H9 (cell line): ENCODE data around the gene ARNT2. TPM values are rescaled to one million over a fixed set of nuclear protein-coding genes. Genes with fewer than 3 reads are reported as not detected.

Experiments used
- DNase-seq: peaks from one replicate; pipeline ENCODE4 v3.0.0-alpha.2; 2017
- H2AFZ ChIP-seq: one replicate; pipeline ENCODE4 v1.6.1; 2013; ENCODE audit warnings: mild to moderate bottlenecking, low read length, control low read depth, moderate library complexity
- H2AK5ac ChIP-seq: 2 replicates; pipeline ENCODE4 v1.6.1; 2013; ENCODE audit warnings: low read length, control low read depth, mixed read lengths; ENCODE audit not compliant: insufficient read length
- H2BK120ac ChIP-seq: one replicate; pipeline ENCODE4 v1.6.1; 2013; ENCODE audit warnings: low read depth, mild to moderate bottlenecking, low read length, control low read depth, inconsistent platforms; ENCODE audit not compliant: poor library complexity, severe bottlenecking
- H2BK12ac ChIP-seq: 2 replicates; pipeline ENCODE4 v1.6.1; 2013; ENCODE audit warnings: low read length, control low read depth, mixed read lengths, low read depth; ENCODE audit not compliant: insufficient read length
- H2BK15ac ChIP-seq: 2 replicates; pipeline ENCODE4 v1.6.1; 2013; ENCODE audit warnings: low read depth, low read length, control low read depth
- H2BK20ac ChIP-seq: one replicate; pipeline ENCODE4 v1.6.1; 2013; ENCODE audit warnings: low read depth, mild to moderate bottlenecking, low read length, control low read depth, inconsistent platforms; ENCODE audit not compliant: poor library complexity, severe bottlenecking
- H2BK5ac ChIP-seq: 2 replicates; pipeline ENCODE4 v1.6.1; 2013; ENCODE audit warnings: low read length, control low read depth, mixed read lengths; ENCODE audit not compliant: insufficient read length
- H3K14ac ChIP-seq: 2 replicates; pipeline ENCODE4 v1.6.1; 2013; ENCODE audit warnings: low read length, control low read depth; ENCODE audit not compliant: insufficient read depth
- H3K18ac ChIP-seq: 2 replicates; pipeline ENCODE4 v1.6.1; 2013; ENCODE audit warnings: low read depth, mild to moderate bottlenecking, mixed read lengths, low read length, control low read depth; ENCODE audit not compliant: insufficient read length
- H3K23ac ChIP-seq: 2 replicates; pipeline ENCODE4 v1.6.1; 2013; ENCODE audit warnings: low read length, control low read depth, mixed read lengths, low read depth; ENCODE audit not compliant: insufficient read length
- H3K23me2 ChIP-seq: 2 replicates; pipeline ENCODE4 v1.6.1; 2013; ENCODE audit warnings: low read depth, mild to moderate bottlenecking, mixed read lengths, low read length, control low read depth; ENCODE audit not compliant: insufficient read length, poor library complexity, severe bottlenecking
- H3K27ac ChIP-seq: 2 replicates; pipeline ENCODE4 v1.5.1; 2013; ENCODE audit warnings: low read length, control low read depth, mixed read lengths, low read depth; ENCODE audit not compliant: insufficient read length
- H3K27me3 ChIP-seq: 2 replicates; pipeline ENCODE4 v1.6.1; 2013; ENCODE audit warnings: low read length, control low read depth, inconsistent platforms; ENCODE audit not compliant: insufficient read depth
- H3K4ac ChIP-seq: 2 replicates; pipeline ENCODE4 v1.6.1; 2013; ENCODE audit warnings: low read depth, mild to moderate bottlenecking, control low read depth, inconsistent platforms, low read length, moderate library complexity
- H3K4me1 ChIP-seq: 2 replicates; pipeline ENCODE4 v1.6.1; 2013; ENCODE audit warnings: low read length, control low read depth, inconsistent platforms; ENCODE audit not compliant: insufficient read depth
- H3K4me2 ChIP-seq: 2 replicates; pipeline ENCODE4 v1.6.1; 2013; ENCODE audit warnings: low read length, control low read depth, mixed read lengths; ENCODE audit not compliant: insufficient read length, insufficient read depth
- H3K56ac ChIP-seq: 2 replicates; pipeline ENCODE4 v1.6.1; 2013; ENCODE audit warnings: low read depth, mild to moderate bottlenecking, mixed read lengths, low read length, control low read depth; ENCODE audit not compliant: insufficient read length
- H3K79me1 ChIP-seq: 2 replicates; pipeline ENCODE4 v1.6.1; 2013; ENCODE audit warnings: low read depth, mild to moderate bottlenecking, moderate library complexity, low read length, control low read depth, inconsistent platforms; ENCODE audit not compliant: insufficient read depth, poor library complexity, severe bottlenecking
- H3K79me2 ChIP-seq: 2 replicates; pipeline ENCODE4 v1.6.1; 2013; ENCODE audit warnings: low read length, control low read depth, inconsistent platforms; ENCODE audit not compliant: insufficient read depth
- H3K9ac ChIP-seq: 2 replicates; pipeline ENCODE4 v1.6.1; 2013; ENCODE audit warnings: low read length, control low read depth, mixed read lengths; ENCODE audit not compliant: insufficient read length; ENCODE audit errors: extremely low read depth
- H3K9me3 ChIP-seq: one replicate; pipeline ENCODE4 v1.6.1; 2013; ENCODE audit warnings: low read depth, low read length, inconsistent platforms; ENCODE audit not compliant: control insufficient read depth
- H3T11ph ChIP-seq: one replicate; pipeline ENCODE4 v1.6.1; 2013; ENCODE audit warnings: mild to moderate bottlenecking, low read length, control low read depth, inconsistent platforms
- H4K20me1 ChIP-seq: one replicate; pipeline ENCODE4 v1.6.1; 2013; ENCODE audit not compliant: control insufficient read depth, insufficient read length, insufficient read depth
- H4K5ac ChIP-seq: 2 replicates; pipeline ENCODE4 v1.6.1; 2013; ENCODE audit warnings: low read depth, mild to moderate bottlenecking, mixed read lengths, low read length, control low read depth; ENCODE audit not compliant: insufficient read length
- H4K8ac ChIP-seq: replicated peaks from 2 replicates; pipeline ENCODE4 v1.6.1; 2013; ENCODE audit warnings: low read length, control low read depth, mixed read lengths, low read depth; ENCODE audit not compliant: insufficient read length
- H4K91ac ChIP-seq: 2 replicates; pipeline ENCODE4 v1.6.1; 2013; ENCODE audit warnings: low read depth, mild to moderate bottlenecking, moderate library complexity, mixed read lengths, low read length, control low read depth; ENCODE audit not compliant: insufficient read length
- H3K27ac Mint-ChIP-seq, 3 experiments: 2 replicates in 2 of 3; 3 replicates in 1 of 3; pipeline ENCODE4 v1.8.0; 2020 to 2021; ENCODE audit warnings: mixed read lengths in 3 of 3, mild to moderate bottlenecking in 1 of 3, moderate library complexity in 1 of 3
- H3K27me3 Mint-ChIP-seq: 2 replicates; pipeline ENCODE4 v1.8.0; 2021; ENCODE audit warnings: low read depth, mild to moderate bottlenecking, moderate library complexity, mixed read lengths
- H3K36me3 Mint-ChIP-seq, 3 experiments: 2 replicates in 2 of 3; 3 replicates in 1 of 3; pipeline ENCODE4 v1.8.0; 2020 to 2021; ENCODE audit warnings: low read depth in 3 of 3, mixed read lengths in 3 of 3; ENCODE audit not compliant: insufficient read depth in 1 of 3
- H3K4me1 Mint-ChIP-seq, 2 experiments: 2 replicates each; pipeline ENCODE4 v1.8.0; 2020; ENCODE audit warnings: mixed read lengths in 2 of 2
- H3K4me3 Mint-ChIP-seq, 2 experiments: 2 replicates in 1 of 2; 3 replicates in 1 of 2; pipeline ENCODE4 v1.8.0; 2020 to 2021; ENCODE audit warnings: mild to moderate bottlenecking in 2 of 2, mixed read lengths in 2 of 2, moderate library complexity in 1 of 2
- H3K9me3 Mint-ChIP-seq, 2 experiments: 2 replicates in 1 of 2; 3 replicates in 1 of 2; pipeline ENCODE4 v1.8.0; 2020; ENCODE audit warnings: mild to moderate bottlenecking in 2 of 2, mixed read lengths in 2 of 2, moderate library complexity in 1 of 2
- WGBS: extraction: QIAGEN DNeasy Blood & Tissue Kit; methylation state at CpG from one replicate; pipeline ENCODE4 v1.1.7; 2013; ENCODE audit warnings: missing lambda C conversion rate, low lambda C conversion rate, mixed read lengths; ENCODE audit not compliant: insufficient read length; ENCODE audit errors: extremely low coverage; 5-methylcytosine and 5-hydroxymethylcytosine counted together
- total RNA-seq: library from RNA; stranded (reverse); gene quantifications from 2 replicates; pipeline ENCODE4 v1.2.1, GENCODE V29; 2021
- TF ChIP-seq, protein P1 (sequence below): fragments of 200-600 bp; sonication (generic); conservative IDR thresholded peaks from 3 replicates; pipeline ENCODE4 v1.8.0; 2021; ENCODE audit warnings: antibody characterized with exemption, mild to moderate bottlenecking

Gene ARNT2
- total RNA-seq, 1 experiment from 2014 or later: 10.5 TPM

DNA sequence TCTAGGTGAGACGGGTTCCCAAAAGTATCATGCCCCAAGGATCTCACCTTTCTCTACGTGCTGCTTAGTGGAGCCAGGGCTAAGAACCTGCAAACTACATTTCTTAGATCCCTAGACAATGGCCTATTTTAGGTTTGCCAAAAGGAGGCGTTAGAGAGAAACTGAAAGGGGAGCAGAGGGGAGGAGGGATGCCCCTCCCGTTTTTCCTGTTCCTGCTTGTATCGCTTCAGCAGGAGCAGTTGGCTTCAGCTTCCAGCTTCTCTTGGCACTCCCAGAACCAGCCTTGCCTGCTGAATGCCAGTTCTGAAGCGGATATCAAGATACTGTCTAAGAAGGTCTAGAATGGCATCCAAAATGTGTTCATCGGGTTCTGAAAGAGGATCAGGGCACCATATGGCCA is 232.5 kb downstream of the ARNT2 start:
- no peaks in the 10 kb centered on the region for H3K79me1 ChIP-seq
- no peak overlapping the region for H3K18ac ChIP-seq
- H4K91ac ChIP-seq: no peak overlapping the region
- no peak overlapping the region for H2BK15ac ChIP-seq
- Mint-ChIP-seq H3K27me3 (peaks cover 8% of the 10 kb centered on the region), H3K36me3 (peaks cover 3 to 8% (median 7%) of the 10 kb centered on the region in 3 experiments; a peak in 4 of 7 replicates), H3K27ac (no peak overlapping the region), H3K4me1 (0 out of 4 replicates have a peak, but pooled peaks cover 0 to 2% of the 10 kb centered on the region in 2 experiments), H3K4me3 (no peak overlapping the region), H3K9me3 (peaks cover 13 to 14% of the 10 kb centered on the region in 2 experiments)
- H2AK5ac ChIP-seq: no peak overlapping the region
- H3K14ac ChIP-seq: no peak overlapping the region
- no peak overlapping the region for H2AFZ ChIP-seq
- H3K9ac ChIP-seq: no peak overlapping the region
- no peak overlapping the region for H4K8ac ChIP-seq
- H2BK5ac ChIP-seq: no peak overlapping the region
- H2BK12ac ChIP-seq: no peak overlapping the region
- no peaks in the 10 kb centered on the region for H3K23me2 ChIP-seq
- no peaks in the 10 kb centered on the region for H3K27me3 ChIP-seq
- H3K27ac ChIP-seq: no peak overlapping the region
- no peak overlapping the region for H3K4ac ChIP-seq
- H3K4me2 ChIP-seq: no peak overlapping the region
- no peak overlapping the region for H4K5ac ChIP-seq
- H3K9me3 ChIP-seq: no peaks in the 10 kb centered on the region
- no peak overlapping the region for H2BK120ac ChIP-seq
- TF ChIP-seq, protein P1, sequence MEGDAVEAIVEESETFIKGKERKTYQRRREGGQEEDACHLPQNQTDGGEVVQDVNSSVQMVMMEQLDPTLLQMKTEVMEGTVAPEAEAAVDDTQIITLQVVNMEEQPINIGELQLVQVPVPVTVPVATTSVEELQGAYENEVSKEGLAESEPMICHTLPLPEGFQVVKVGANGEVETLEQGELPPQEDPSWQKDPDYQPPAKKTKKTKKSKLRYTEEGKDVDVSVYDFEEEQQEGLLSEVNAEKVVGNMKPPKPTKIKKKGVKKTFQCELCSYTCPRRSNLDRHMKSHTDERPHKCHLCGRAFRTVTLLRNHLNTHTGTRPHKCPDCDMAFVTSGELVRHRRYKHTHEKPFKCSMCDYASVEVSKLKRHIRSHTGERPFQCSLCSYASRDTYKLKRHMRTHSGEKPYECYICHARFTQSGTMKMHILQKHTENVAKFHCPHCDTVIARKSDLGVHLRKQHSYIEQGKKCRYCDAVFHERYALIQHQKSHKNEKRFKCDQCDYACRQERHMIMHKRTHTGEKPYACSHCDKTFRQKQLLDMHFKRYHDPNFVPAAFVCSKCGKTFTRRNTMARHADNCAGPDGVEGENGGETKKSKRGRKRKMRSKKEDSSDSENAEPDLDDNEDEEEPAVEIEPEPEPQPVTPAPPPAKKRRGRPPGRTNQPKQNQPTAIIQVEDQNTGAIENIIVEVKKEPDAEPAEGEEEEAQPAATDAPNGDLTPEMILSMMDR: peak; percentile 54
- no CpG with 5 or more reads among the region's 7 CpGs for WGBS
- no peaks in the 10 kb centered on the region for H3K79me2 ChIP-seq
- no peak overlapping the region for H3K23ac ChIP-seq
- no peak overlapping the region for H3T11ph ChIP-seq
- DNase-seq: peak; percentile 53
- no peak overlapping the region for H3K56ac ChIP-seq
- H4K20me1 ChIP-seq: no peaks in the 10 kb centered on the region
- no peaks in the 10 kb centered on the region for H3K4me1 ChIP-seq
- H2BK20ac ChIP-seq: no peak overlapping the region
